IPS-18c (cell line): ENCODE data around the gene TCF20.
A peak's percentile ranks its signal among the peaks of the same experiment; 100 is the strongest.

Experiments used
- H3K4me3 ChIP-seq: 2 replicates; pipeline ENCODE4 v1.7.0; 2013; ENCODE audit warnings: low read depth, mild to moderate bottlenecking, low read length, moderate library complexity; ENCODE audit not compliant: insufficient read depth
- H3K9me3 ChIP-seq: one replicate; pipeline ENCODE4 v1.6.1; 2013; ENCODE audit warnings: mild to moderate bottlenecking, low read length, moderate library complexity; ENCODE audit not compliant: control insufficient read depth, insufficient read depth

The TCF20 gene

DNA sequence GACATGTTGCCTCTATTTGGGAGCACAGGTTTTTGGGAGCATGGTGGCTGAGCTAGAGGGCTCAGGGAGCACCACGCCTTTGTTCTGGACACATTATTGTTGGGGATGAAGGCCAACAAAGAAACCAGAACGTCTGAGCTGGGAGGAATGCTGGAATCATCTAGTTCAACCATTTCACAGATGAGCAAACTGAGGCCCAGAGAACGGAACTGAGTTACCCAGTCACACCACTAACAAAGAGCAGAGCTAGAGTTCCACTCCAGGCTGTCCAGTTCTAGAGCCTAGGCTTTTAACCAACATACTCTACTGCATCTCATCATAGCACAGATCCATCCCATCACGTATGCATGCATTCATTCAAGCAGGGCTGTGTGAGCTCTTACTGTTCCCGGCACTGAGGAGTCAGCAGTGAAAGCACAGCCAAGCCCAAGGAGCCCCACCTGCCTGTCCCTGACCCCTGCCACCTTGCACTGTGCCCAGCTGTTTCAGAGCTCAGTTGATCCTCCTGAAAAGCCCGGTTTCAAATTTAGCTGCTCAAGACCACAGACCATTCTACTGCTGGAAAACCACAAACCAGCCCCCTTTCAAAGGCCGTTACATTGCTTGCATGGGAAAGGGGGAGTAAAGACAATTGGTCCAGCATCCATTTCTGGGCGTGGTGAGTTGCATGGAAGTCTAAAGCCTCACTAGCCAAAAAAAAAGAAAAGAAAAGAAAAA is 16.9 kb upstream of the TCF20 start:
- Histone ChIP-seq H3K9me3 (no peaks in the 10 kb centered on the region), H3K4me3 (no peak overlapping the region)

DNA sequence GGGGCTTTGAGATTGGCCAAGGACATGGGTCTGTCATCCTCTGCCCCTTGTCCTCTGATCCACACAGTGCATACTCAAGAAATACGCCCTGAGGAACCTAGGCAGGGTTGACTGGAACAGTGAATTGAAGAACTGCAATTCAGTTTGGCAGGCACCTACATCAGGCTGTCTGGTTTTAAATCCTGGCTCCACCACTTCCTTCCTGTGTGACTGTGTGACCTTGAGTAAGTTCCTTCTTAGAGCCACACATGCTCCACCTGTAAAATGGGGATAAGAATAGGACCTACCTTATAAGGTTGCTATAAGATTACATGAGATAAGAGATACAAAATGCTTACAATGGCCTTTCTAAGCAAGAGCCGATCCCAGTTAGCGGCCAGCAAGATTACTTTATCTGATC is 15.8 kb upstream of the TCF20 start:
- Histone ChIP-seq H3K9me3 (no peaks in the 10 kb centered on the region), H3K4me3 (no peak overlapping the region)

GRCh38 chr22:42285604-42286003 is 15.2 kb upstream of the TCF20 start:
- Histone ChIP-seq H3K9me3 (no peaks in the 10 kb centered on the region), H3K4me3 (no peak overlapping the region)

DNA sequence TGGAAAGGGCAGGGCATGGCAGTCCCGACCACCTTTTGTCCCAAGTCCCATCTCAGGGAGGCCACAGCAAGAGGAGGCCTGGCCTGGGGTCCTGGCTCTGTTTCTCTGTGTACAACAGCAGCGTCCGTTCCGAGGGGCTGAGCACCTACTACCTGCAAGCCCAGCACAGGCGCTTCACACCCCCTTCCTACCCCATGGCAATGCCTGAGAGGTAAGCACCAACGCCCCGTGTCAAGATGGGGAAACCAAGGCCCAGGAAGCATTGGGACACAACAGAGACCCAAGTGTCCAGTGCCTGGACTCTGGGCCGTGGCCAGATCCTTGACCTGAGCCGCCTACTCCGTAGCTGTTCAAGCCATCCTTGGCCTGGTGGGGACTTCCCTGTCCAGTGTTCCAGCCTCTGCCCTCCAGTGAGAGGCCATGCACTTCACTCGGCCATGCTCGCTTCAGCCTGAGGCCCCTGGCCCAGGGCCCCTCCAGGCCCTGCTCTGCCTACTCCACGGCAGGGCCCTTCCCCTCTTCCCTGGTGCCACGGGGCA is 14.3 kb upstream of the TCF20 start:
- no peak overlapping the region for H3K4me3 ChIP-seq
- H3K9me3 ChIP-seq, result no peaks in the 10 kb centered on the region

- H3K4me3 ChIP-seq, result no peak overlapping the region
- H3K9me3 ChIP-seq, result no peaks in the 10 kb centered on the region
These were observed 13.7 kb upstream of the TCF20 start for GRCh38 chr22:42284202-42284591.

DNA sequence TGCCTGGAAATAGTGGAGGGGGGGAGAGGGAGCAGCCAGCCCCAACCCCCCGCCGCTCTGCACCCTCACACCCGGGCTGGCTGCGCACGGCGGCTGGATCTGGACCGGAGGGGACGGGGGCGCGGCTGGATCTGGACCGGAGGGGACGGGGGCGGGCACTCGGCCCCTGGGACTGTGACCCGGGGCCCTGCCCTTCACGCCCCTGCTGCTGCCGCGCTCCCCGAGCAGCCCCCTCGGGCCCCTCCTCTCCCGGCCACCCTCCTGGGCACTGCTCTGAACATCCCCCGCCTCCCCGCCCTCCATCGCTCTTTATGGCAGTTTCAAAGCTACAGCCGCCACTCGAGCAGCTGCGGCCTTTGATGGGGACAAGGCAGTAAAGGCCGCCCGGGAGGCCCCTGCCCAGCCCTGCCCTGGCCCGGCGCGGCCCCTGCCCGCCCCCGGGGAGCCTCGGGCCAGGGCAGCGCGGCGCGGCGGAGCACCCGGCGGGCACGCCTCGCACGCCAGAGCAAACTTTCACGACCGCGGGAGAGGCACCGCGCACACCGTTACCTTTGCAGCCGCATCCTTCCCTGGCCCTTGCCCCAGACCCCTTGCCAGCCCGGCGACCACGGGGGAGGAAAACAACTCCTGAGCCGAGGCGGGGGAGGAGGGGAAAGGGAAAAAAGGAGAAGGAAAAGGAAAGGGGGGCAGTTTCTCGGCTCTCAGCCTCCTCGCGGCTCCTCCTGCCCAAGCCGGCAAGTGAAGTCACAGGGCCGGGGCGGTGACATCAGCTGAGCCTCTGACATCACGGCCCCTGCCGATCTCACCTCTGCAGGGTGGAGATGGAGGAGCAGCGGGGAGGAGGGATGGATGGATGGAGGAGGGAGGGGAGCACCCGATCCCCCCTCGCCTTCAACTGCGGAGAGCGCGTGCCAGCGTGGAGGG is 13.1 kb upstream of the TCF20 start:
- Histone ChIP-seq H3K9me3 (no peaks in the 10 kb centered on the region), H3K4me3 (peak overlapping the region; percentile 41)

DNA sequence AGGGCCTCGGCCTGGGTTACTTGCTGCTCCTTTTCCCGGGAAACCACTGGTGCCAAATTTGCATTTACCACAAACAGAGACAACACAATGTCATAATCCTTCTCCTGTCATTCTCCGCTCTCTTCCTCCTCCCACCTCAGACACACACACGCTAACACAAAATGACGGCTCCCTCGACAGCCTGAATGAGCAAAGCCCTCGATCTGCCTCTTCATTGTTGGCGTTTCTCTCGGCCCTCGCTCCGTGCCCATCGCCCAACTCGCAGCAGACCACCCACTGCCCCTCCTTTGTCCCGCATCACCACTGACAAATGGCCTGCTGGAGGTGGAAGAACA is 12.5 kb upstream of the TCF20 start:
- Histone ChIP-seq H3K4me3 (peak overlapping the region; percentile 41), H3K9me3 (no peaks in the 10 kb centered on the region)

GRCh38 chr22:42282252-42282942 is 11.9 kb upstream of the TCF20 start:
- H3K4me3 ChIP-seq, result peak overlapping the region; percentile 41; the same call in 1 of the 2 replicates

DNA sequence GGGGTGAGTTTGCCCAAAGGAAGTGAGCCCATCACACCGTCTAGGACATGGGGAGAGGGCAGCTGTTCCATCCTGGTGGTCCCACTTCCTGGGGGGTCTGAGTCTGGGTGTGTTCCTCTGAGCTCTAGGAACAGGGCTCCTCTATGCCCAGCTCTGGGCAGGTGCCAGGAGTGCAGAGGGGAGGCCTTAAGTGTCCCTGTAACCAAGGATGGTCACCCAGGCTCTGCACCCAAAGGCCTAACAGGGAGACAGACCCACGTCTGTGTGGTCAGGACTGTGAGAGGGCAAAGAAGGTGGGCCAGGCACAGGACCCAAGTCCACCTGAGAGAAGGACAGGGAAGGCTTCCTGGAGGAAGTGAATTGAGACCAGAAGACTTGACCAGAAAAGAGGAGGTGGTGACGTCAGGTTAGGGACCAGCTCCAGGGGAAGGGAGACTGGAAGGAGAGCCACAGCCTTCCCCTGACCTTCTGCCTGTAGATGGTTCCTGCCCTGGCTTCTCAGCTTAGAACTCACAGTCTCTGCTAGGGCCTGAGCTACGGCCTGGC is 11.3 kb upstream of the TCF20 start:
- no peaks in the 10 kb centered on the region for H3K9me3 ChIP-seq
- H3K4me3 ChIP-seq, result no peak overlapping the region

More at GRCh38 chr22:42282252-42282942, 11.9 kb upstream of the TCF20 start:
- no peaks in the 10 kb centered on the region for H3K9me3 ChIP-seq

DNA sequence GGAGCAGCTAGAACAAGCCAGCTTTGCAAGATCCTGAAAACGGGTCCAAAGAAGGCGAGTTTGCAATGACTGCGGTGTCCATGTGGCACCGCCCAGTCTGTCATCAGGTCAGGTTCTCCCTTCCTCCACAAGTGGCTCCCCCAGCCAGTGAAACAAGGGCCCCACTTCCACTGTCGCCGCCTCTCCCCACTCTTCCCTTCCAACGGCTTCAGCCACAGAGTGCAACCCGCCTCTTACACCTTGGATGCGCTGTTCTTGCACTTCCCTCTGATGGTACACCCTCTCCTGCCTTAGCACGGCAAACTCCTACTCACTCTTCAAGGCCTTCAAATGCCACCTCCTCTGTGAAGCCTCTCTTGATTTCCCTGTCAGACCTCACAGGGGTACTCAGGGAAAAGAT is 10.8 kb upstream of the TCF20 start:
- H3K4me3 ChIP-seq, result no peak overlapping the region
- H3K9me3 ChIP-seq, result no peaks in the 10 kb centered on the region

GRCh38 chr22:42280836-42281235 is 10.4 kb upstream of the TCF20 start:
- no peaks in the 10 kb centered on the region for H3K9me3 ChIP-seq

GRCh38 chr22:42280140-42280539 is 9.7 kb upstream of the TCF20 start:
- H3K4me3 ChIP-seq, result no peak overlapping the region
- no peaks in the 10 kb centered on the region for H3K9me3 ChIP-seq

More at GRCh38 chr22:42280836-42281235, 10.4 kb upstream of the TCF20 start:
- H3K4me3 ChIP-seq, result no peak overlapping the region

GRCh38 chr22:42279425-42280020 is 9.1 kb upstream of the TCF20 start:
- Histone ChIP-seq H3K9me3 (no peaks in the 10 kb centered on the region), H3K4me3 (no peak overlapping the region)

DNA sequence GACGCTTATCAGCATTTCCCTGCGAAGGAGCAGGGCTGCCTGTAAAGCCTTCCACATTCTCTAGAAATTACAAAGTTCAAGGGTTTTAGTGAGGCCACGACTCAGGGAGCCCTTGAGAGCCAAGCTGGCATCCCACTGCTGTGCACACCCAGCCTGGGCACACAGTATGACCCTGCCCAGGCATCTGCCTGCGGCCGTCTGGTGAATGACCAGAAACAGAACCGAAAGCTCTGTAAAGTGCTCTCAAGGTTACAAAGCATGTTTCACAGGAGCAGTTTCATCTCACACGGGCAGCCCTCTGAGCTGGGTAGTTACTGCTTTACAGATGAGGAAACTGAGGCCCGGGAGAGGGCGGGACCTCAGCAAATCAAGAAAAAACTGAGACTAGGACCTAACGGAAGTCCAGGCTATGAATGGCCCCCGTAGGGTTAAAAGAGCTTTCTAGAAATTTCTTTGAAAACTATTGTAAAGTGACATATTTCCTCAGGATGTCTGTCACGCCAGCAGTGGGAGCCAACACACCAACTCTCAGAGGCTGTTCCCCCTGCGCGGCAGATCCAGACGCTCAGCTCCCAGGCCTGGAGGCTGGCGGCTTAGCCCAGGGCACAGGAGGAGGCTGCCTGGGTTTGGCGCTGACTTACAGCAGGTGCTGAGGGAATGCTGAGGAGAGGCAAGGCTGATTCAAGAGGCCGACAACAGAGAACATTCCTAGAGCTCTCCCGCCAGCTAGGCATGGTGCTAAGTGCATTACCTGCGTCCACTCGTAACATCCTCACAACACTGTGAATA is 7.7 kb upstream of the TCF20 start:
- H3K4me3 ChIP-seq, result no peak overlapping the region
- H3K9me3 ChIP-seq, result no peaks in the 10 kb centered on the region

GRCh38 chr22:42277232-42277753 is 6.8 kb upstream of the TCF20 start:
- no peak overlapping the region for H3K4me3 ChIP-seq

GRCh38 chr22:42275970-42276369 is 5.5 kb upstream of the TCF20 start:
- H3K4me3 ChIP-seq, result no peak overlapping the region
- no peaks in the 10 kb centered on the region for H3K9me3 ChIP-seq

More at GRCh38 chr22:42277232-42277753, 6.8 kb upstream of the TCF20 start:
- H3K9me3 ChIP-seq, result no peaks in the 10 kb centered on the region
